ENCODE measurements around the gene KDM1A. TPM values are rescaled to one million over a fixed set of nuclear protein-coding genes. Genes with fewer than 3 reads are reported as not detected.

The KDM1A gene
- total RNA-seq, 2 donors from 2014 or later, result 32.2 to 34.4 TPM

DNA sequence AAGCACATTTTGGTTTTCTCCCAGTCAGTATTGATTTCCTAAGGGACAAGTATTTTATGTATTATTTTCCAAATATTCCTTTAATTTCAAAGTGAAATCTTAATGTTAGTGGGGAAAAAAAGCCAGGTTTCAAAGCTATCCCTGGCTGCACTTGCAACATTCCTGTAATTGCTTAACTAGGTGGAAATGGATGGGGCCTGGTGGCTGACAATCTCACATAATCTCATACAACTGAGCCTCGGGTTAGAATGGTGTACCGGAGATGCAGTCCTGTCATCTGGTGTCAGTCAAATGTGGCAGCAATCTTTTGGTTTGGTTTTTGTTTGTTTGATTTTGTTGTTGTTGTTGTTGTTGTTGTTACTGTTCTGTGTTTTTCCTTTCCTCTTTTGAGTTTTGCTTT is 46.1 kb downstream of the KDM1A start:
- H3K4me1 Mint-ChIP-seq, result peaks cover 7% of the 10 kb centered on the region
- no peak overlapping the region for H3K4me3 Mint-ChIP-seq
- DNase-seq (no peak), ATAC-seq (no peak)
- no peaks in the 10 kb centered on the region for H3K27me3 Mint-ChIP-seq
- H3K9me3 ChIP-seq (ENCODE audit: control insufficient read depth, low read length, poor library complexity, severe bottlenecking), result no peaks in the 10 kb centered on the region
- no peak overlapping the region for H3K27ac Mint-ChIP-seq
- peaks cover 11% of the 10 kb centered on the region for H3K36me3 Mint-ChIP-seq (ENCODE audit: low read depth)

DNA sequence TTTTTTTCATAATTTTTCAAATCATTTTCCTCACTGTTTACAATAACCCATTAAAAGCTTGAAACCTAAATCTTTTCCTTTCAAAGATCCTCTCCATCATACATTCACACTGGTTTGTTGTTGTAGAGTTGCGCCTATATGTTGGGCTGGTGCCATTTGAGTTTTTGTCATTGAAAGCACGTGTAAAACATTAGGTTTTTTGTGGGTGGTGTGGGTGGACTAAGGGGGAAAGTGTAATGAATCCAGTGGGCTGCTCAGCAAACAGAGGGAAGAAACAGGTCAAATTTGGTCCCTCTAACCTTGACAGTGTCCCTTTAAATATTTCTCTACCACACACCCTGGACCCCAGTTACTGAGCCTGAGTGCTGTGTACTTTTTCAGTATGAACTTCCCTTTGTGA is 46.8 kb downstream of the KDM1A start:
- peaks cover 7% of the 10 kb centered on the region for H3K36me3 Mint-ChIP-seq (ENCODE audit: low read depth)
- no peaks in the 10 kb centered on the region for H3K27me3 Mint-ChIP-seq
- H3K4me1 Mint-ChIP-seq, result peaks cover 5% of the 10 kb centered on the region
- no peak for ATAC-seq
- no peaks in the 10 kb centered on the region for H3K9me3 ChIP-seq (ENCODE audit: control insufficient read depth, low read length, poor library complexity, severe bottlenecking)
- no peak overlapping the region for H3K4me3 Mint-ChIP-seq
- no peak for DNase-seq
- H3K27ac Mint-ChIP-seq, result no peak overlapping the region

DNA sequence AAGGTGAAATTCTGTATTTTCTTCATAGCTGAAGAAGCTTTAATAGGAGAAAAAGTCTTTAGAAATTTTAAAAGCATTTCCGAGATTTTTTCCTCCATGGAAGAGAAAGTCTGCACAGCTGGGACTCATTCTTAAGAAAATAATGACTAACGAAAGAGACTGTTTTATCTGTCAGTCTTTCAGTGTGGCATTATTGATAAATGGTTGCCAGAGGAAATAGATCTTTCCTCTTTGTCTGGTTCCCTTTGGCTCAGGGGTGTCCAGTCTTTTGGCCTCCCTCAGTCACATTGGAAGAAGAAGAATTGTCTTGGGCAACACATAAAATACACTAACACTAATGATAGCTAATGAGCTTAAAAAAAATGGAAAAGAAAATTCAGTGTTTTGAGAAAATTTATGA is 49.9 kb downstream of the KDM1A start:
- Mint-ChIP-seq H3K27ac (no peak overlapping the region), H3K27me3 (no peaks in the 10 kb centered on the region), H3K4me1 (peaks cover 11% of the 10 kb centered on the region), H3K4me3 (no peak overlapping the region), H3K36me3 (ENCODE audit: low read depth) (peaks cover 10% of the 10 kb centered on the region)
- no peaks in the 10 kb centered on the region for H3K9me3 ChIP-seq (ENCODE audit: control insufficient read depth, low read length, poor library complexity, severe bottlenecking)
- ATAC-seq, result no peak
- no peak for DNase-seq

DNA sequence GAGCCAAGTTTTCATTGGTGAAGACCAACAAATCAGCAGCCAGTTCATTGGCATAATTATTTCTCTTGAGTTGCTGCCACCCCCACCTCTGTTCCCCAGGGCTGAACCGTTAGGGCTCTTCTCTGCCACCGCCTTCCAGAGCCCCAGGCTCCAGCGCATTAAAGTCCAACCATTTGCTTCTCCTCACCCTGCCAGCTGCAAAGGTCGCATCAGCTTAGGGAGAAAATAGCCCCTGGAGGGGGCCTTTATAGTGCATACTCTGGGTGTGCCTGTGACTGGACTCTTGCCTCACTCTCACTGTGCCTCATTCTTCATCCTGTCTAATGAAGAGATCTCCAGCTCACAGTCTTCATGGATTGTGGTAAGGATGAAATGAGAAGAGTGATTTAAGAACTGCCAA is 50.4 kb downstream of the KDM1A start:
- H3K27me3 Mint-ChIP-seq, result no peaks in the 10 kb centered on the region
- peaks cover 8% of the 10 kb centered on the region for H3K36me3 Mint-ChIP-seq (ENCODE audit: low read depth)
- peak overlapping the region; percentile 65 for H3K27ac Mint-ChIP-seq
- no peaks in the 10 kb centered on the region for H3K9me3 ChIP-seq (ENCODE audit: control insufficient read depth, low read length, poor library complexity, severe bottlenecking)
- no peak for DNase-seq
- H3K4me3 Mint-ChIP-seq, result no peak overlapping the region
- ATAC-seq, result no peak
- H3K4me1 Mint-ChIP-seq, result peaks cover 11% of the 10 kb centered on the region

DNA sequence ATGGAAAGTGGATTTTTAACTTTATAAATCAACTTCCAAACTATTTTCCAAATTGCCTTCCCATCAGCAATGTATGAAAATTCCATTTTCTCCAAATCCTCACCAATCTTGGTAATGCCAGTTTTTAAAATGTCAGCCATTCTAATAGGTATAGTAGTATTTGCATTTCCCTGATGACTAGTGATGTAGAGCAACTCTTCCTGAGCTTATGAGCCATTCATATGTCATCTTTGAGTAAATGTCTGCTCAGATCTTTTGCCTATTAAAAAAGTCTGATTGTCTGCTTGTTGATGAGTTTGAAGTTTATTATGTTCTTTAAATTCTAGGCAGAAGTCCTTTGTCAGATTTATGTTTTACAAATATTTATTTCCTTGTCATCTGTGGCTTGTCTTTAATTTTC is 54.7 kb downstream of the KDM1A start:
- H3K9me3 ChIP-seq (ENCODE audit: control insufficient read depth, low read length, poor library complexity, severe bottlenecking), result no peaks in the 10 kb centered on the region
- peaks cover 6% of the 10 kb centered on the region for H3K36me3 Mint-ChIP-seq (ENCODE audit: low read depth)
- H3K4me1 Mint-ChIP-seq, result peaks cover 5% of the 10 kb centered on the region
- no peak overlapping the region for H3K4me3 Mint-ChIP-seq
- DNase-seq, result no peak
- H3K27me3 Mint-ChIP-seq, result no peaks in the 10 kb centered on the region
- no peak overlapping the region for H3K27ac Mint-ChIP-seq
- ATAC-seq, result no peak

DNA sequence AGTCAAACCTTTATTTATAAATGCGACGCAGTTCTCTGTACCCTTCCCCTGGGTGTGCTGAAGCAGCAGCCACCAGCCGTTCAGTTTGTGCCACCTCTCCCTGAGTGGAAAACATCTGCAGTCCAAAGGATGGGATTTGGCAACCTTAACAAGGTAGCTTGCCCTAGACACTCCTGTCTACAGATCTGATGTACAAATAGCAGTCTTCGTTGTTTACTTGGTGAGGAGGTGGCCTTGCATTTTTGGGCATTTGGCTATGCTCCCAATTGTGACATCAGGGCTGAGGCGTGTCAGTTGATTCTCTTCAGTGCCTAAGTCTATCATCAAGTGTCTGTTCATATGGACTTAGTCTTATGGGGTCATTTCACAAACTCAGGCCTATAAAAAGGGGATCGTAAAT is 59.8 kb downstream of the KDM1A start:
- no peaks in the 10 kb centered on the region for H3K27me3 Mint-ChIP-seq
- H3K4me3 Mint-ChIP-seq, result no peak overlapping the region
- no peaks in the 10 kb centered on the region for H3K9me3 ChIP-seq (ENCODE audit: control insufficient read depth, low read length, poor library complexity, severe bottlenecking)
- DNase-seq, result no peak
- H3K36me3 Mint-ChIP-seq (ENCODE audit: low read depth), result peaks cover 14% of the 10 kb centered on the region
- H3K4me1 Mint-ChIP-seq, result peaks cover 10% of the 10 kb centered on the region
- H3K27ac Mint-ChIP-seq, result peak overlapping the region; percentile 34
- no peak for ATAC-seq

DNA sequence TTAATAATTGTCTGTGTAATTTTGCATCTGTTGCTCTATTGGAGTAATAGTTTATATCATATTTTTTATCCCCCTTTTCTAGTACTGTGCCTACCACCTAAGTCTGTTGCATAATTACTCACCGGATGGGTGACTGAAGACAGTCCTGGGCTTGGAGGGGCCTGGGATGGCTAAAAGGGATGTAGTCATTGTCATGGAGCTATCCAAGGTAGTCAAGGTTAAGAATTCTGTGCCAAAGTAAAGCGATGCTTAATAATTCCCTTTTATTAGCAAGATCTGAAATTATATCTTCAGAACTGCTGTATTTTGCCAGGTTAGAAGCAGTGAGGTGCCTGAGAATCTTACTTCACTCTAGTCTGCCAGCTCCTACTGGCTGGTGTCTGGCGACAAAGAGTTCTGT is 61.6 kb downstream of the KDM1A start:
- ATAC-seq, result no peak

DNA sequence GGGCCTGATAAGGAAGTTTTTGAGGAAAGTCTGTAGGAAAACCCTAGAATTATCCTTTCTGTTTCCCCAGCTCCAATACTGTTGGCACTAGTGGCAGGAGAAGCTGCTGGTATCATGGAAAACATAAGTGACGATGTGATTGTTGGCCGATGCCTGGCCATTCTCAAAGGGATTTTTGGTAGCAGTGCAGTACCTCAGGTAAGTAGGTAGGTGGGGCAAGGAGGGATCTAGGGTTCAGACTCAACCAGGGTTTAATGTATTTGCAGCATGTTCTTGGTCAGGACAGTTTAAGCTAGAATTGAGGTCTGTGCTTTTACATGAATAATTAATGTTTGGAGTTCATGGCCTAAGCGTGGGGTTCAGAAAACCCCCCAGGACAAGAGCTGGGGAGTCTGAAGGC is 62.1 kb downstream of the KDM1A start:
- Mint-ChIP-seq H3K4me3 (peak overlapping the region; percentile 25), H3K27me3 (no peaks in the 10 kb centered on the region), H3K4me1 (peaks cover 10% of the 10 kb centered on the region), H3K27ac (no peak overlapping the region), H3K36me3 (ENCODE audit: low read depth) (peaks cover 14% of the 10 kb centered on the region)
- DNase-seq (no peak), ATAC-seq (peak; percentile 48)
- no peaks in the 10 kb centered on the region for H3K9me3 ChIP-seq (ENCODE audit: control insufficient read depth, low read length, poor library complexity, severe bottlenecking)

More for the DNA sequence above, 61.6 kb downstream of the KDM1A start:
- DNase-seq, result no peak
- no peak overlapping the region for H3K4me3 Mint-ChIP-seq
- H3K36me3 Mint-ChIP-seq (ENCODE audit: low read depth), result peaks cover 14% of the 10 kb centered on the region
- H3K27ac Mint-ChIP-seq, result peak overlapping the region; percentile 89
- H3K9me3 ChIP-seq (ENCODE audit: control insufficient read depth, low read length, poor library complexity, severe bottlenecking), result no peaks in the 10 kb centered on the region
- peaks cover 10% of the 10 kb centered on the region for H3K4me1 Mint-ChIP-seq
- H3K27me3 Mint-ChIP-seq, result no peaks in the 10 kb centered on the region

DNA sequence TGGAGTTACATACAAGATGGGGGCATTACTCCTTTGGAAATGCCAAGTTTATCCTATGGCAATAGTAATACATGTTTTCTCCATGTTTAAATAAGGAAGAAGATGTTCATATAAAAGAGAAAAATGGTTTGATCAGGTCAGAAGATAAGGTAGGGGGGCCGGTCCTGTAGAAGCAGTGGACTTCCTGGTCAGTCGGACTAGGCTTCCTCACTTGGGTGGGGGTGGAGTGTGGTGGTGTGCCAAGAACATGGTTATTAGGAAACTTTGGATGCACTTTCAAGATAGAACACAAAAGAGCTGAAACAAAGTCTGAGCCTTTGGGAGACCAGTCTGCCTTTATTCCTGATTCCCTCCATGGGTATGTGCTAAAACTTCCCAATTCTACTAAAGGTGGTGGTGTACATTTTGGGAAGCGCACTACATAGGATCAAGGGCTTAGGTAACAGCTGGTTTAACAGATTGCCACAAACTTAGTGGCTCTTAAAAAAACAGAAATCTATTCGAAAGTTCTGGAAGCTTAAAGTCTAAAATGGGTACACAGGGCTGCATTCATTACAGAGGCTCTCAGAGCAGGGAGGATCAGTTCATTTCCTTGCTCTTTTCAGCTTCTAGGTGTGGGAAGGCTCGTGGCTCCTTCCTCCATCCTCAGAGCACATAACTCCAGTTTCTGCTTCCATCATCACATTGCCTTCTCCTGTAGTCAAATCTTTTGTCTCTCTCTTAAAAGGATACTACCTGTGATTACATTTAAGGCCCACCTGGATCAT is 64.6 kb downstream of the KDM1A start:
- DNase-seq (no peak), ATAC-seq (no peak)
- Mint-ChIP-seq H3K4me1 (peaks cover 10% of the 10 kb centered on the region), H3K4me3 (no peak overlapping the region), H3K27ac (peak overlapping the region; percentile 49), H3K36me3 (ENCODE audit: low read depth) (peaks cover 15% of the 10 kb centered on the region), H3K27me3 (no peaks in the 10 kb centered on the region)
- H3K9me3 ChIP-seq (ENCODE audit: control insufficient read depth, low read length, poor library complexity, severe bottlenecking), result no peaks in the 10 kb centered on the region

DNA sequence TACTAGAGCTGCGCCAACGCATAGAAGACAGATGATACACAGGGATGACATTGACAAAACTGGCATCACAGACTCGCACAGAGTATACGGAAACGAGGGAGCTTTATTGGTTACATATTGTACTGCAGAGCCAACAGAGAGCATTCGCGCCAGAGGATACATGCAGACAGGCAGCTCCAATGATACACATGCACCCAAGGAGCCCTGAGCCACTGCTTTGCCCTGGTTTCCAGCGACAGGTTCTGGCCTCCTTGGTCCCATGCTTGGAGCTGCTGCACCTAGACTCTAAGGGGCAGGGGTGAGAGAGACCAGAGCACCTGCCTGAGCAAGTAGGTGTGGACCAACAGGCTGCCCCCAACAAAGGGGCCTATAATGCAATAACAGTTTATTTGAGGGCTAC is 65.6 kb downstream of the KDM1A start:
- no peak overlapping the region for H3K4me3 Mint-ChIP-seq
- no peaks in the 10 kb centered on the region for H3K9me3 ChIP-seq (ENCODE audit: control insufficient read depth, low read length, poor library complexity, severe bottlenecking)
- peaks cover 12% of the 10 kb centered on the region for H3K36me3 Mint-ChIP-seq (ENCODE audit: low read depth)
- H3K27me3 Mint-ChIP-seq, result no peaks in the 10 kb centered on the region
- peaks cover 9% of the 10 kb centered on the region for H3K4me1 Mint-ChIP-seq
- DNase-seq, result no peak
- H3K27ac Mint-ChIP-seq, result peak overlapping the region; percentile 9
- ATAC-seq, result no peak

DNA sequence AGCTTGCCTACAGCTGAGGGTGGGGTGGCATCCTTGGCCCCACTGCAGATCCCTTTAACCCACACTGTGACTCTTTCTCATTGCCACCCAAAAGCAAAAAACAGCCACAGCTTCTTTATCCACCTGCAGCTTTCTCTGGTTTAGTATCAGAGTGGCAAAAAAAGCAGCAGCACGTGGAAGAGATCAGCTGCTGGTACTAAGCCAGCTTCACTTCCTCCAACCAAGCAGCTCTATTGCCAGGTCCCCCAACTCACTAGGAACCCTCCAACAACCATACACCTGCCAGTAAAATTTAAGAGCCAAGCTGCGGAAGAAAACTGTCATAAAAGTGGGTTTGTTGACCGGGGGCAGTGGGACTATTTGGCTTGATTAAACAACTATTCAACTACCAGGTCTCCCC is 66.4 kb downstream of the KDM1A start:
- no peak for DNase-seq
- Mint-ChIP-seq H3K4me1 (peaks cover under 1% of the 10 kb centered on the region), H3K27ac (peak overlapping the region; percentile 9), H3K4me3 (no peak overlapping the region), H3K36me3 (ENCODE audit: low read depth) (peaks cover 4% of the 10 kb centered on the region), H3K27me3 (no peaks in the 10 kb centered on the region)
- no peak for ATAC-seq
- H3K9me3 ChIP-seq (ENCODE audit: control insufficient read depth, low read length, poor library complexity, severe bottlenecking), result no peaks in the 10 kb centered on the region

DNA sequence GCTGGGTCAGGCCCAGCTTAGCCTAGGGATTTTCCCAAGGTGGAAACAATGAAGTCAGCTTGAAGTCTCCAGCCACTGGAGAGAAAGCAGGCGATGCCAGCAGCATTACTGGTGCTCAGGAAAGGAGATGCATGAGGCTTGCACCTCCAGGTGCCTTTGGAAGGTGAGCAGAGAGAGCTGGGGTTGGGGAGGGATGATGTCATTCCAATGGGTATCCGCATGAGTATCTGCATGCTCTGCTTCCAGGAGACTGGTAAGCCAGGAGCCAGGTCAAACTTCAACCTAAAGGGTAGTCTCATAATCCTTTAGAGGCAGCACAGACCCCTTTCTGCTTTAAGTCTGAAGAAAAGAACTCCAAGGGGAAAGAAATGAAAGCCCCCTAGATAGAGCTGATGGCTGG is 68.8 kb downstream of the KDM1A start:
- Mint-ChIP-seq H3K4me3 (no peak overlapping the region), H3K27me3 (no peaks in the 10 kb centered on the region), H3K36me3 (ENCODE audit: low read depth) (peaks cover 4% of the 10 kb centered on the region), H3K4me1 (peaks cover under 1% of the 10 kb centered on the region), H3K27ac (peak overlapping the region; percentile 29)
- DNase-seq (no peak), ATAC-seq (no peak)
- no peaks in the 10 kb centered on the region for H3K9me3 ChIP-seq (ENCODE audit: control insufficient read depth, low read length, poor library complexity, severe bottlenecking)

DNA sequence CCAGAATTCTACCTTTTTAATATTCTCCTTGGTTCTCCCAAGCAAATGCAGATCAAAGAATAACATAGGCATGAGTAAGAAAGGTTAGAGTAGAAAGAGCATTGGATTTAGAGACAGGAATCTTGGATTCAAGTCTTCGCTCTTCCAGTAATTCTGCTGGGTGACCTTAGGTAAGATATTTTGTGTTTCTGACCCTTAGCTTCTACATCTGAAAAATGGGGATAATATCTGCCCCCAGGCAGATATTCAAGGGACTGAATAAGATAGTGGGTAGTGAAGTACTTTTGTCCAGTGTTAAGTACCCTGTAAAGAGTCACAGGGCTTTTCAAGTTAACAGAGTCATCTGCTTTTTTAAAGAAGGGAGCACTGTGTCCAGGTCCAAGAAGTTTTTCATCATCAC is 70.8 kb downstream of the KDM1A start:
- no peaks in the 10 kb centered on the region for H3K27me3 Mint-ChIP-seq
- peaks cover 14% of the 10 kb centered on the region for H3K36me3 Mint-ChIP-seq (ENCODE audit: low read depth)
- no peaks in the 10 kb centered on the region for H3K9me3 ChIP-seq (ENCODE audit: control insufficient read depth, low read length, poor library complexity, severe bottlenecking)
- ATAC-seq (no peak), DNase-seq (no peak)
- peak overlapping the region; percentile 41 for H3K27ac Mint-ChIP-seq
- H3K4me3 Mint-ChIP-seq, result no peak overlapping the region
- H3K4me1 Mint-ChIP-seq, result peaks cover 7% of the 10 kb centered on the region

DNA sequence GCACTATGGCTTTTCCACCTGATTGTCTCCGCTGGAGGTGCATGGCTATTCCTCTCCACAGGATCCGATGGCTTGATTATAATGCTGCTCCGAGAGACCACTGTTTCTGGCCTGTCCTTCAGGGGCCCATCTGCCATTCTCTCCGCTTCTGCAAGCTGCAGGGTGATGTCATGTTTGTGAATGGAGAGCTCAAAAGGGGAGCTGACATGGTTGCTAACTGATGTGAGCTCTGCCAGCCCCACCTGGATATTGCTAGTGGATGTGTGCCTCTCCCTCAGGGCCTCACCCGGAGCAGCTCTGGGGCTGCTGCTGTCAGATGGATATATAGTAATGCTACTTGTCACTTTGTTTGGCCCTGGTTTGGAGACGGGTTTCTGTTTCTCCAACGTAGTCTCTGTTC is 72.3 kb downstream of the KDM1A start:
- no peaks in the 10 kb centered on the region for H3K9me3 ChIP-seq (ENCODE audit: control insufficient read depth, low read length, poor library complexity, severe bottlenecking)
- peaks cover 13% of the 10 kb centered on the region for H3K4me1 Mint-ChIP-seq
- no peak overlapping the region for H3K27ac Mint-ChIP-seq
- DNase-seq (no peak), ATAC-seq (no peak)
- peaks cover 14% of the 10 kb centered on the region for H3K36me3 Mint-ChIP-seq (ENCODE audit: low read depth)
- no peaks in the 10 kb centered on the region for H3K27me3 Mint-ChIP-seq
- H3K4me3 Mint-ChIP-seq, result no peak overlapping the region
